Measurements from ENCODE around the gene BAHCC1. TPM values are rescaled to one million over a fixed set of nuclear protein-coding genes. Genes with fewer than 3 reads are reported as not detected.

Gene BAHCC1
- total and polyA plus RNA-seq, 2 donors (not counting 1 experiment from before 2014, with no cell fraction given): 1.8 to 7.3 TPM

DNA sequence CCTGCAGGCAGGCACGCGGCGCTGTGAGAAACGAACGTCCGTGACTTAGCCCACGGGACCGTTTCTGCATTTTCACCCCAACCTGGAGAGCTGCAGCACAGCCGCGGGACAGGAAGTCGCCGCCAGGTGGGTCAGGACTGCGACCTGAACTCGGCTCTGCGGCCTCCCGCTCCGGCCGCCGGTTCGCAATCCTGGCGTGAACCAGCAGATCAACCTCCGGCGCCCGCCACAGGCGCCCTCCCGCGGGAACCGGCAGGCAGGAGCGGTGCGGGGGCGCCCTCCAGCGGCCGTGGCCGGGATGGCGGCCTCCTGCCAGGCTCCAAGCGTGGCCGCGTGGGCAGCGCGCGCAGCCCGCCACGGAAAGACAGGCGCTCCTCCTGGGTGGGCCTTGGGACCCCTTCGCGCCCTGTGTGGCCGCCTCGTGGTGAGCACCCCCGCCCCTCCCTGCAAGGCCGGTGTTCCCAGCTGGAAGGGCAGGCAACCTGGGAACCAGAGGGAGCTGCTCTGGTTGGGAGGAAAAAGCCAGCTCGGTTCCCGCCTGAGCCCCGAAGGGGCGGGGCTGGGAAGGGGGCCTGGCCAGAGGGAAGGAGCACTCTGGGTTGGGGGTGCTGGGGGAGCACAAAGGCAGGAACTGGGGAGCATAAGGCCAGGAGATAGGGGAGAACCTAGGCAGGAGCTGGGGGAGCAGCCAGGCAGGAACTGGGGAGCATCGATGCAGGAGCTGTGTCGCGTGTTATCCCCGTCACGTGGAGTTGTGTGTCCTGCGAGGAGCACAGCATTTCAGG, 89.1 kb downstream of the BAHCC1 start:
- Histone ChIP-seq H3K36me3 (ENCODE audit: control insufficient read depth, insufficient read depth, low read length) (no peaks in the 10 kb centered on the region), H3K4me3 (replicated peaks in 1 of 4; ENCODE audit: control extremely low read depth in 1 of 4, insufficient read depth in 1 of 4, low read depth in 3 of 4, low read length in 4 of 4) (peak overlapping the region in 1 of 4 experiments; percentile 46), H3K4me2 (ENCODE audit: extremely low read depth, insufficient read depth, low read length) (no peak overlapping the region), H3K79me2 (ENCODE audit: control insufficient read depth, insufficient read depth, low read length) (no peaks in the 10 kb centered on the region), H3K27ac (ENCODE audit: insufficient read depth, low read length) (no peak overlapping the region), H3K27me3 (ENCODE audit: control insufficient read depth, insufficient read depth, low read length) (no peaks in the 10 kb centered on the region), H2AFZ (ENCODE audit: low read length) (peak overlapping the region; percentile 64), H4K20me1 (ENCODE audit: control insufficient read depth, extremely low read depth, insufficient read depth, low read length) (no peaks in the 10 kb centered on the region), H3K9ac (ENCODE audit: insufficient read depth, low read length) (no peak overlapping the region), H3K9me3 (ENCODE audit: control insufficient read depth, insufficient read depth, low read depth, low read length) (no peaks in the 10 kb centered on the region), H3K4me1 (ENCODE audit: control insufficient read depth, extremely low read depth, insufficient read depth, low read length) (peaks cover 3% of the 10 kb centered on the region)
- TF ChIP-seq CTCF (conservative IDR thresholded peaks at IDR 0.05 in 1 of 2, IDR thresholded peaks at IDR 0.05 in 1 of 2; ENCODE audit: low read depth in 1 of 2, low read length in 2 of 2) (peak; percentile 41 to 75), EZH2 (IDR thresholded peaks at IDR 0.05; ENCODE audit: low read length, missing control alignments) (no peak)
- DNase-seq (ENCODE audit: low read depth in 2 of 2): peak; percentile 69 to 74

DNA sequence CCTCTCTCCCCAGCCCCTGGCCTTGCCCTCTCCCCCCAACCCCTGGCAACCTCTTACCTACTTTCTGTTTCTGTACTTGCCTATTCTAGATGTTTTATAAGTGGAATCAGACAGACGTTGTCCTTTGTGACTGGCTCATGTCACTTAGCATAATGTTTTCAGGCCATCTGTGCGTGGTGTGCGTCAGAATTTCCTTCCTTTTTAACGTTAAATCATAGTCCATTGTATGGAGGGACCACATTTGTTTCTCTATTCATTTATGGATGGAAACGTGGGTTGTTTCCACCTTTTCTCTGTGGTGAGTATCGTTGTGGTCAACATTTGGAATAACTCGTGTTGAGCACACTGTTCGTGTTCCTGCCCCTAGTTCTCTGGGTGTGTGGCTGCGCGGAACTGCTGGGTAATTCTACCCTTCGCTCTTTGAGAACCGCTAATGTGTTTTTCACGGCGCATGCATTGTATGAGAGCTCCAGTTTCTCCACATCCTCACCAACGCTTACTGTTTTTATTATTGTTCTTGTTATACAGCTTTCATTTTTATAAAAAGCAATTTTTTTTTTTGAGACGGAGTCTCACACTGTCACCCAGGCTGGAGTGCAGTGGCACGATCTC, 91.0 kb downstream of the BAHCC1 start:
- Histone ChIP-seq H3K79me2 (ENCODE audit: control insufficient read depth, insufficient read depth, low read length) (no peaks in the 10 kb centered on the region), H3K9ac (ENCODE audit: insufficient read depth, low read length) (no peak overlapping the region), H3K4me2 (ENCODE audit: extremely low read depth, insufficient read depth, low read length) (no peak overlapping the region), H3K27me3 (ENCODE audit: control insufficient read depth, insufficient read depth, low read length) (no peaks in the 10 kb centered on the region), H3K4me3 (replicated peaks in 1 of 4; ENCODE audit: control extremely low read depth in 1 of 4, insufficient read depth in 1 of 4, low read depth in 3 of 4, low read length in 4 of 4) (no peak overlapping the region), H4K20me1 (ENCODE audit: control insufficient read depth, extremely low read depth, insufficient read depth, low read length) (no peaks in the 10 kb centered on the region), H3K36me3 (ENCODE audit: control insufficient read depth, insufficient read depth, low read length) (no peaks in the 10 kb centered on the region), H3K4me1 (ENCODE audit: control insufficient read depth, extremely low read depth, insufficient read depth, low read length) (peaks cover 3% of the 10 kb centered on the region), H2AFZ (ENCODE audit: low read length) (no peak overlapping the region), H3K9me3 (ENCODE audit: control insufficient read depth, insufficient read depth, low read depth, low read length) (no peaks in the 10 kb centered on the region), H3K27ac (ENCODE audit: insufficient read depth, low read length) (no peak overlapping the region)
- DNase-seq (ENCODE audit: low read depth in 2 of 2): no peak
- no peak for TF ChIP-seq CTCF (conservative IDR thresholded peaks at IDR 0.05 in 1 of 2, IDR thresholded peaks at IDR 0.05 in 1 of 2; ENCODE audit: low read depth in 1 of 2, low read length in 2 of 2)
- no peak for TF ChIP-seq EZH2 (IDR thresholded peaks at IDR 0.05; ENCODE audit: low read length, missing control alignments)

DNA sequence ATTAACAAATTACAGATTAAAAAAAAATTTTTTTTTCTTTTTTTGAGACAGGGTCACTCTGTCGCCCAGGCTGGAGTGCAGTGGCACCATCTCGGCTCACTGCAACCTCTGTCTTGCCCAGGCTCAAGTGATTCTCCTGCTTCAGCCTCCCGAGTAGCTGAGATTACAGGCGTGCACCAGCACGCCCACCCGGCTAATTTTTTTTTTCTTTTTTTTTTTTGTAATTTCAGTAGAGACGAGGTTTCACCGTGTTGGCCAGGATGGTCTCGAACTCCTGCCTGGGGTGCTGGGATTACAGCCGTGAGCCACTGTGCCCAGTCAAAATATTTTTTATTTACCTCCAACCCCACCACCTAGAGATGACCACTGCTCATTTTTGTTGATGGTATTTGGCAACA, 91.8 kb downstream of the BAHCC1 start:
- H4K20me1 ChIP-seq (ENCODE audit: control insufficient read depth, extremely low read depth, insufficient read depth, low read length): no peaks in the 10 kb centered on the region
- no peak overlapping the region for H3K27ac ChIP-seq (ENCODE audit: insufficient read depth, low read length)
- no peak overlapping the region for H3K9ac ChIP-seq (ENCODE audit: insufficient read depth, low read length)
- H3K4me1 ChIP-seq (ENCODE audit: control insufficient read depth, extremely low read depth, insufficient read depth, low read length): peaks cover 3% of the 10 kb centered on the region
- H3K27me3 ChIP-seq (ENCODE audit: control insufficient read depth, insufficient read depth, low read length): peaks cover 4% of the 10 kb centered on the region
- no peak overlapping the region for H3K4me2 ChIP-seq (ENCODE audit: extremely low read depth, insufficient read depth, low read length)
- no peaks in the 10 kb centered on the region for H3K36me3 ChIP-seq (ENCODE audit: control insufficient read depth, insufficient read depth, low read length)
- H2AFZ ChIP-seq (ENCODE audit: low read length): no peak overlapping the region
- H3K79me2 ChIP-seq (ENCODE audit: control insufficient read depth, insufficient read depth, low read length): no peaks in the 10 kb centered on the region
- DNase-seq (ENCODE audit: low read depth in 2 of 2): no peak
- H3K4me3 ChIP-seq (replicated peaks in 1 of 4; ENCODE audit: control extremely low read depth in 1 of 4, insufficient read depth in 1 of 4, low read depth in 3 of 4, low read length in 4 of 4): no peak overlapping the region
- H3K9me3 ChIP-seq (ENCODE audit: control insufficient read depth, insufficient read depth, low read depth, low read length): no peaks in the 10 kb centered on the region
- TF ChIP-seq CTCF (conservative IDR thresholded peaks at IDR 0.05 in 1 of 2, IDR thresholded peaks at IDR 0.05 in 1 of 2; ENCODE audit: low read depth in 1 of 2, low read length in 2 of 2) (no peak), EZH2 (IDR thresholded peaks at IDR 0.05; ENCODE audit: low read length, missing control alignments) (no peak)
